GM11168 (cell line): ENCODE measurements around the gene HCN2.

Experiments
- in situ Hi-C: fragments of 300-500 bp; cut with MboI; formaldehyde crosslinking; loops from one replicate; pipeline ENCODE4 v1.12.0; 2022; ENCODE audit warnings: low sequenced_read_pairs; ENCODE audit not compliant: unreplicated experiment

HCN2 gene

DNA sequence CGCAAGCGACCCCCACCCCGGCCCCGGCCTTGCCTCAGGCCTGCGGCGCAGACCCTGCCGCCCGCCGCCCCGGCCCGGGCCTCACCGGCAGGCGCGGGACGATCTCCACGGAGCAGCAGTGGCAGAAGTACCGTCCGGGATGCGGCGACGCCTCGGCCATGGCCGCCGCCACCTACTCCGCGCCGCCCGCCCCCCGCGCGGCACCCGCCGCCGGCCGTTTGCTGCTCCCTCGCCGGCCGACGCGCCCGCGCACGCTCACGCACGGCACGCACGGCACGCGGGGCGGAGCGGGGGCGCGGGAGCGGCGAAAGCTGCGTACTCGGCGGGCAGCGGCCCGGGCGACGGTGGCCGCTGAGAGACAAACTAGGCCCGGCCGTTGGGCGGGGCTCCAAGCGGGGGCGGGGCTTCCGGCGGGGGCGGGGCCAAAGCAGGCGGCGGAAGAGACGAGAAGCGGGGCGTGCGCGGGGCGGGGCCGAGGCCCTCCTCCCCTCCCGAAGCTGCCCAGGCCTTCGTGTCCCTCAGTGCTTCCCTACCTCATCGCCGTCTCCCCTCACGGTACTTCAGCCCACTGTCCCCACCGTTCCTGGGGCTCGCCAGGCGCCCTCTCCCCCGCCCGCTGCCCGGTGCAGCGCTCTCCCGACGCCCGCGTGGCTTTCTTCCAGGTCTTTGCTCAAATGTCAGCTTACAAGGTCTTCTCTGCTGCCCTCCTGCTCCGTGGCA is 73.4 kb downstream of the HCN2 start, which contains the start of gene RNF126:
TSS of gene RNF126 (minus strand) at position 253 of the 720 bp plus-strand sequence. CDS start at position 160, 93 bp downstream.
- in situ Hi-C loops = no loop called here

DNA sequence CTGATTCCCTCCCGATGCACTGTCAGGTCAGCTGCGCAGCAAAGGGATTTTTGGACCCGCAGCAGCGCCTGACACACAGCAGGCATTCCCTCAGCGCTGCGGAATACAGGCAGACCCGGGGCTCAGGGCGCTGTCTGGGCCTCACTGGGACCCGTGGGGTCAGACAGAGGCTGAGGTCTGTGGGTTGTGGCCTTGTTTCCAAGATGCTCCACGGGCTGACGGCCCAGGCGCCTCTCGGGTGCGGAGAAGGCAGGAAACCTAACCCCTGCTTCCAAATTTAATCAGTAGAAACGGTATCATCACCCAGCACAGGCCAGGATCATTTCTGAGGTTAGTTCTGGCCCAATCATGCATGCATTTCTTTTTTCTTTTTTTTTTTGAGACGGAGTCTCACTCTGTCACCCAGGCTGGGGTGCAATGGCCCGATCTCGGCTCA is 74.0 kb downstream of the HCN2 start:
- in situ Hi-C loops = no loop called here

DNA sequence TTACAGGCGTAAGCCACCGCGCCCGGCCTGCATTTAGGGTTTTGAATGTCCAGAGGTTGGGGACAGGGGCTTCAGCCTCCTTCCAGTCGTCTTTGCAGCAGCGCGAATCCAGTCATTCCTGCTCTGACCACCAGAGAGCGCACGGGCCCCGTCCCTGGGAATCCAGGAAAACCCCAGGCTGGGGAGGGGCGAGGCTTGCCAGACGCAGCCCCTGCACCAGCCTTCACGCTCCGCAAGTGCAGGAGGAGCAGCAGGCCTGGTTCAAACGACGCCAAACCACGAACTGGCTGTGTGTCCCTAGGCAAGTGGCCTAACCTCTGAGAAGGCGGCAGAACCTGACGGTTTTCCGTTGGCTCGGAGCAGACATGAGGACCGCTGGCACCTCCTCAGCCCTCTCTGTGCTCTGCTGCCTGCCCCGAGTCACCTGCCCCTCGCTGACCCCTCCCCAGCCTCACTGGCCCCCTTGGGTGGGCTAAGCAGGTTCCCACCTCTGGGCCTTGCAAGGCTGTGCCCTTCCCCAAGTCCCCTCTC is 75.3 kb downstream of the HCN2 start:
- in situ Hi-C loops = loop anchor here (5.0 kb wide), 1 partner anchor 62 kb away; no protein-coding TSS in a partner anchor
